ENCODE measurements around the gene ZNF223. TPM values are rescaled to one million over a fixed set of nuclear protein-coding genes. Genes with fewer than 3 reads are reported as not detected.

The ZNF223 gene
- total RNA-seq, 1 donor, result 5.8 TPM

- peak within 1 kb of the TSS; percentile 91 for H3K4me2 ChIP-seq (ENCODE audit: insufficient read depth, low read length)
- peaks cover 2% of the 10 kb centered on the region for H3K9me3 ChIP-seq (ENCODE audit: low read depth, low read length)
- H3K4me3 ChIP-seq (ENCODE audit: insufficient read depth, low read length), result peak within 1 kb of the TSS; percentile 81
- peak; percentile 94 for DNase-seq (ENCODE audit: insufficient read length, low spot score, missing footprints)
- peaks cover 21% of the 10 kb centered on the region for H3K79me2 ChIP-seq (ENCODE audit: insufficient read depth, low read length)
- H3K27ac ChIP-seq (ENCODE audit: low read depth, low read length), result peak within 1 kb of the TSS; percentile 66
- H4K20me1 ChIP-seq (ENCODE audit: insufficient read depth, low read length), result no peaks in the 10 kb centered on the region
- peak within 1 kb of the TSS; percentile 96 for H2AFZ ChIP-seq (ENCODE audit: low read length)
- no peak for TF ChIP-seq CTCF (IDR thresholded peaks at IDR 0.05; ENCODE audit: extremely low read depth, low read depth, low read length)
- peaks cover 15% of the 10 kb centered on the region for H3K36me3 ChIP-seq (ENCODE audit: insufficient read depth, low read length)
- peaks cover 3% of the 10 kb centered on the region for H3K4me1 ChIP-seq (ENCODE audit: insufficient read depth, low read length)
- H3K27me3 ChIP-seq (ENCODE audit: insufficient read depth, low read length), result no peaks in the 10 kb centered on the region
These were observed 61.4 kb downstream of the ZNF223 start, which contains the start of gene ZNF225 for GRCh38 chr19:44113138-44113783. Gene ZNF225 (plus strand): TSS chr19:44113399. CDS start chr19:44115828, 2,429 bp downstream.

GRCh38 chr19:44113784-44114390, 62.1 kb downstream of the ZNF223 start:
- H3K79me2 ChIP-seq (ENCODE audit: insufficient read depth, low read length), result peaks cover 21% of the 10 kb centered on the region
- peaks cover 3% of the 10 kb centered on the region for H3K4me1 ChIP-seq (ENCODE audit: insufficient read depth, low read length)
- H2AFZ ChIP-seq (ENCODE audit: low read length), result peak overlapping the region; percentile 95
- DNase-seq (ENCODE audit: insufficient read length, low spot score, missing footprints), result peak; percentile 78
- peak overlapping the region; percentile 91 for H3K4me2 ChIP-seq (ENCODE audit: insufficient read depth, low read length)
- no peaks in the 10 kb centered on the region for H3K27me3 ChIP-seq (ENCODE audit: insufficient read depth, low read length)
- peak overlapping the region; percentile 66 for H3K27ac ChIP-seq (ENCODE audit: low read depth, low read length)
- no peaks in the 10 kb centered on the region for H3K9me3 ChIP-seq (ENCODE audit: low read depth, low read length)
- H4K20me1 ChIP-seq (ENCODE audit: insufficient read depth, low read length), result no peaks in the 10 kb centered on the region
- H3K4me3 ChIP-seq (ENCODE audit: insufficient read depth, low read length), result peak overlapping the region; percentile 81
- TF ChIP-seq CTCF (IDR thresholded peaks at IDR 0.05; ENCODE audit: extremely low read depth, low read depth, low read length), result no peak
- H3K36me3 ChIP-seq (ENCODE audit: insufficient read depth, low read length), result peaks cover 18% of the 10 kb centered on the region

Small RNAs within 50 kb of the gene (small RNA-seq; reads per million reads assigned to genes)
- gene RNU6-902P, result not detected

Other genes starting within 250 kb of the ZNF223 start
- 0.29 and 0.72 TPM in 2 replicates for gene LYPD5, start 249.6 kb upstream of the ZNF223 start, total RNA-seq
- gene ZNF283, start 224.7 kb upstream of the ZNF223 start, total RNA-seq, result 13.4 and 15.6 TPM in 2 replicates
- gene ZNF404, start 168.1 kb upstream of the ZNF223 start, total RNA-seq, result 1.5 and 2.9 TPM in 2 replicates
- gene ZNF45, start 116.8 kb upstream of the ZNF223 start, total RNA-seq, result 15.6 and 22.7 TPM in 2 replicates
- 9.0 and 9.7 TPM in 2 replicates for gene ZNF221, start 100.8 kb upstream of the ZNF223 start, total RNA-seq
- gene ZNF155, start 67.8 kb upstream of the ZNF223 start, total RNA-seq, result 6.5 and 10.0 TPM in 2 replicates
- gene ZNF230, start 49.1 kb upstream of the ZNF223 start, total RNA-seq, result 7.1 and 7.2 TPM in 2 replicates
- 6.8 and 7.6 TPM in 2 replicates for gene ZNF222, start 26.7 kb upstream of the ZNF223 start, total RNA-seq
- 3.8 and 4.3 TPM in 2 replicates for gene ZNF284, start 20.1 kb downstream of the ZNF223 start, total RNA-seq
- gene ZNF224, start 42.3 kb downstream of the ZNF223 start, total RNA-seq, result 32.6 and 36.8 TPM in 2 replicates
- gene ZNF225, start 61.4 kb downstream of the ZNF223 start, total RNA-seq, result 6.2 and 6.8 TPM in 2 replicates
- 14.8 and 15.9 TPM in 2 replicates for gene ZNF234, start 89.5 kb downstream of the ZNF223 start, total RNA-seq
- gene ZNF226, start 113.1 kb downstream of the ZNF223 start, total RNA-seq, result 17.4 and 19.4 TPM in 2 replicates
- gene ZNF227, start 160.5 kb downstream of the ZNF223 start, total RNA-seq, result 20.6 and 21.5 TPM in 2 replicates
- gene ZNF233, start 207.8 kb downstream of the ZNF223 start, total RNA-seq, result 0.29 and 0.36 TPM in 2 replicates

Measured in osteoblast (primary cell).